ENCODE data around the gene SMAD7. TPM values are rescaled to one million over a fixed set of nuclear protein-coding genes. Genes with fewer than 3 reads are reported as not detected.

The SMAD7 gene
- total and polyA plus RNA-seq, 9 donors, result 10.7 to 36.5 (median 13.7) TPM

DNA sequence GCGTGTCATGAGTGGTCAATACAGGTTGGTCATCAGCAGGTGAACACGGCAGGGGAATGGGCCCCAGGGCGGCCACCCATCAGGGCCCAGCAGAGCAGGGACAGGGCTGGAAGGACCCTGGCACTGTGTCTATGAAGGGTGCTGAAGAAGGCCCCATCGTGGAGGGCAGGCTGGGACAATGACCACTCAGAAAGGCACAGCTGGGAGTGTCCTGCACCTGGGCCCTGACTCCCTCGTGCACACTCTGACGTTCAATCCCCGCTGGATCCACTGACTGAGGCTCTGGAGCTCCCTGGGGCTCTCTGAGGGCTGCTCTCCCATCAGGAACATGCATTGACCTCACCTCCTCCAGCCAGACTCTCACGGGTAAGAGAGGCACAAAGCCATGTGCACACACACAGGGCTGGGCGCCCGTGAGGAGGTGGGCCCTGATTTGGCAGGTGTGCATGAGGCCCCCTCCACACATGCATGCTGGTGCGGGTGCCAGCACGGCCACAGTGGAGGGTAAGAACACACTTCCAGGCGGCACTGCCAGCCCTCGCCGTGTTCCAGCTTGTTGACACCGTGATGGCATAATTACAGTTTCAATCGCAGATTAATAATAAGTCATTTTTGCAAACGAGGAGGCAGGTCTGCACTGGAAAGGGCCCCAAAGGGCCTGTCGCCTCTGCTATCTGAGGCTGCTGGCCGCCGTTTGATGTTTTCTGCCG, 58.5 kb downstream of the SMAD7 start:
- peak in 1 of 5 donors; percentile 21 for DNase-seq
- Histone ChIP-seq H3K4me1 (ENCODE audit: insufficient read depth) (peaks cover 10% of the 10 kb centered on the region), H3K27ac (no peak overlapping the region), H3K4me3 (no peak overlapping the region), H3K36me3 (no peaks in the 10 kb centered on the region), H3K27me3 (no peaks in the 10 kb centered on the region), H3K9me3 (no peaks in the 10 kb centered on the region)
- no peak for TF ChIP-seq EP300 (IDR thresholded peaks at IDR 0.05)
- WGBS, 3 donors, result 87 to 92% (median 89%) methylated on average over 22 of the region's 22 CpGs
- intact Hi-C loops (cut with DNase I), result no loop called here

DNA sequence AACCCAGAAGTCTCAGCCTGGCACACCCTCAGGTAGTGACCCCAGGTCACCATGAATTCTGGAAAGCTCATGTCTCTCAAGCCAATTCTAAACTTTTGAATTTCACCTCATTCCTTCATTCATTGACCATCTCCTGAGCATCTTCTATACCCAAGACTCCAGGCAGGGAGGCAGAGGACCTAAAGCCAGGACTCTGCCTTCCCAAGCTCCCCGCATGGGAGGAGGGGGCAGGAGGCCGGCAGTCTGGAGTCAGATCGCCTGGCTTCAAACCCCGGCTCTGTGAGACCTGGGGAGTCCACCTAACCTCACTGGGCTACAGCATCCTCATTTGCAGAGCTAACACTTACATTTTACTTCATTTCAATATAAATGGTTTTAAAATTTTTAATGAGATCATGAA, 59.0 kb downstream of the SMAD7 start:
- Histone ChIP-seq H3K27ac (no peak overlapping the region), H3K36me3 (no peaks in the 10 kb centered on the region), H3K4me3 (no peak overlapping the region), H3K9me3 (no peaks in the 10 kb centered on the region), H3K4me1 (ENCODE audit: insufficient read depth) (peaks cover 10% of the 10 kb centered on the region), H3K27me3 (no peaks in the 10 kb centered on the region)
- intact Hi-C loops (cut with DNase I), result no loop called here
- DNase-seq, result peak in 1 of 5 donors; percentile 12
- WGBS, 3 donors, result 91 to 97% (median 95%) methylated on average over 4 of the region's 4 CpGs
- TF ChIP-seq, protein P1, sequence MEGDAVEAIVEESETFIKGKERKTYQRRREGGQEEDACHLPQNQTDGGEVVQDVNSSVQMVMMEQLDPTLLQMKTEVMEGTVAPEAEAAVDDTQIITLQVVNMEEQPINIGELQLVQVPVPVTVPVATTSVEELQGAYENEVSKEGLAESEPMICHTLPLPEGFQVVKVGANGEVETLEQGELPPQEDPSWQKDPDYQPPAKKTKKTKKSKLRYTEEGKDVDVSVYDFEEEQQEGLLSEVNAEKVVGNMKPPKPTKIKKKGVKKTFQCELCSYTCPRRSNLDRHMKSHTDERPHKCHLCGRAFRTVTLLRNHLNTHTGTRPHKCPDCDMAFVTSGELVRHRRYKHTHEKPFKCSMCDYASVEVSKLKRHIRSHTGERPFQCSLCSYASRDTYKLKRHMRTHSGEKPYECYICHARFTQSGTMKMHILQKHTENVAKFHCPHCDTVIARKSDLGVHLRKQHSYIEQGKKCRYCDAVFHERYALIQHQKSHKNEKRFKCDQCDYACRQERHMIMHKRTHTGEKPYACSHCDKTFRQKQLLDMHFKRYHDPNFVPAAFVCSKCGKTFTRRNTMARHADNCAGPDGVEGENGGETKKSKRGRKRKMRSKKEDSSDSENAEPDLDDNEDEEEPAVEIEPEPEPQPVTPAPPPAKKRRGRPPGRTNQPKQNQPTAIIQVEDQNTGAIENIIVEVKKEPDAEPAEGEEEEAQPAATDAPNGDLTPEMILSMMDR (IDR thresholded peaks at IDR 0.05), result no peak

DNA sequence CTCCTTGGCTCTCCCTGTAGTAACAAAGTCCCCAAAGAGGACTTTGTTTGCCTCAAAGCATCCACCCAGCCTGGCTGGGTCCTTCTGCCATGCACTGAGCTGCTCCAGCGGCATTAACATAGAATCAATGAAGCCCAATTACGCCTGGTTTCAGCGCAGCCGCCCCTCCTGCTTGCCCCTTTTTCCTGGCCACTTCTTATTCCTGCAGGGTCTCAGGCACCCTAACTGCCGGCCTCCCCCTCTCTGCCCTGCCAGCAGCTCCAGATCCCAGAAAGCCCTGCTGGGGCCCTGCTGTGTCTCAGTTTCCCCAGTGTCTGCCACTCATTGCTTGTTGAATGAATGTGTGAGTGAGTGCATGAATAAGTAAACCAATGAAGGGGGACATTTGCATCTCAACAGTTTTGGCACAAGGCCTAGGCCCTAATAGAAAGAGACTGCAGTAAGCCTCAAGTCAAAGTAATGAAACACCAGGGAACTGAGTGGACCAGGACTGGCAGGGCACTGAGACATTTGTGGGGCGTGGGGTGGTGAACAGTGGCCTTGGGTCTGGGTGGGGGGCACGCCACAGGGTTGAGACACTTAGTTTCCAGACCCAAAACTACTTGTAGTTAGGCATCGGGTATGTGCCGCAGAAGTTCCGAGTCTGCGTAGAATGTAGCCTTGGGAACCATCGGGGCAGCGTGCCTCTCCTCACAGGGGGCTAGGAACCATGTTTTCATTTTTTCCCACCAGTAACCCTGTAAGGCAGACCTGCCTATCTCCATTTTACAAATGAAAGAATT, 60.6 kb downstream of the SMAD7 start:
- Histone ChIP-seq H3K4me1 (ENCODE audit: insufficient read depth) (peaks cover 10% of the 10 kb centered on the region), H3K27ac (peak overlapping the region in 1 of 2 donors; percentile 8)

DNA sequence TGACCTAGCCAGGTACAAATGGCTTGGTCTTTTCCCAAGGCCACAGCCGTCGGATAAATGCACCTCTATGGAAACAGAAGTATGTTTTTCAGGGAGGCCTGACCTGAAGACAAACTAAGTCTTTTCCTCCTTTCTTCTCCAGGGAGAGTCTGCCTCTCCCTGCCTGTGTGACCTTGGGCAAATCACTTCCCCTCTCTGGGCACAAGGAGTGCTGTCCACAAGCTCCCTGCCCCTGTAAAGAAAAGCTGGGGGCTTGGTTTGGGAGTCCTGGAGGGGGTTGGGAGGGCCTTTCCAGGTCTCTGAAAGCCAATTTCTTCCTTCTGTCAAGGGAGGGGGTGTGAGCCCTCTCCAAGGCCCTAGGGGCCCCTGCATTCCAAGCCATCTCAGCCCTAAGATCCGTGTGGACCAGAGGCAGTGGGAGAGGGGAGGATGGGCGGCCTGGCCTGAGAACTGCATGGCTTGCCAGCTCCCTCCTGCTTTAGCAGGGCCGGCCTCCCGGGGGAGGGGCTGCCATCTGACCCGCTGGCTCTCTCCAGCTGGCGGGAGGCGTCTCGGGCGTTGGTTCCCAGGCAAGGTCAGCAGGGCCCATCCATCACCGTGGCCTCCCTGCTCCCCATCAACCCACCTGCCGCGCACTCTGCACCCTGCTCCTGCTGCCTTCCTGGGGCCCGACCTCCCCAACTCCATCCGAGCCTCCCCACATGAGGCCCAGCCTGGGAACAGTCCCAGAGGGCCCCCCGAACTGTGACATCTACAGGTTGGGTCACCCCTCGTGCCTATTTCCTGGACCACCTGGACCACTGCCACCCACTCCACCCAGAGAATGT, 61.4 kb downstream of the SMAD7 start:
- H3K4me3 ChIP-seq, result no peak overlapping the region
- WGBS, 3 donors, result 24 to 32% (median 28%) methylated on average over 13 to 18 of the region's 18 CpGs
- H3K4me1 ChIP-seq (ENCODE audit: insufficient read depth), result peaks cover 10% of the 10 kb centered on the region
- DNase-seq, result peak; percentile 76 to 86 (median 82)
- TF ChIP-seq EP300 (IDR thresholded peaks at IDR 0.05), result no peak
- TF ChIP-seq, protein P1 (IDR thresholded peaks at IDR 0.05), result no peak
- TF ChIP-seq POLR2A (IDR thresholded peaks at IDR 0.05), result no peak
- H3K36me3 ChIP-seq, result no peaks in the 10 kb centered on the region
- H3K27ac ChIP-seq, result peak overlapping the region in 1 of 2 donors; percentile 32
- no peaks in the 10 kb centered on the region for H3K27me3 ChIP-seq
- H3K9me3 ChIP-seq, result no peaks in the 10 kb centered on the region
- intact Hi-C loops (cut with DNase I), result no loop called here

More for the DNA sequence above, 60.6 kb downstream of the SMAD7 start:
- intact Hi-C loops (cut with DNase I), result no loop called here
- H3K4me3 ChIP-seq, result no peak overlapping the region
- H3K9me3 ChIP-seq, result no peaks in the 10 kb centered on the region
- TF ChIP-seq EP300 (IDR thresholded peaks at IDR 0.05) (no peak), POLR2A (IDR thresholded peaks at IDR 0.05) (no peak)
- TF ChIP-seq, protein P1 (IDR thresholded peaks at IDR 0.05), result no peak
- H3K36me3 ChIP-seq, result no peaks in the 10 kb centered on the region
- WGBS, 3 donors, result 95 to 97% (median 96%) methylated on average over 13 of the region's 13 CpGs
- no peaks in the 10 kb centered on the region for H3K27me3 ChIP-seq
- DNase-seq, result peak in 2 of 5 donors; percentile 13 to 28

Measured in ovary (tissue), 9 donors.